ENCODE results near the gene GCKR.

- TF ChIP-seq CTCF (IDR thresholded peaks at IDR 0.05; ENCODE audit: extremely low read depth in 1 of 2, insufficient read depth in 1 of 2, low read depth in 1 of 2, low read length in 2 of 2), result no peak
- no peak for TF ChIP-seq POLR2A (IDR thresholded peaks at IDR 0.05; ENCODE audit: low read depth, low read length)
- TF ChIP-seq EZH2 (IDR thresholded peaks at IDR 0.05; ENCODE audit: borderline replicate concordance, low read depth, low read length, severe bottlenecking), result no peak
- no peak for TF ChIP-seq JUN (IDR thresholded peaks at IDR 0.05; ENCODE audit: borderline replicate concordance, insufficient read depth, insufficient read length, low read depth)
- TF ChIP-seq FOS (IDR thresholded peaks at IDR 0.05; ENCODE audit: borderline replicate concordance, insufficient read depth, low read length), result no peak
- no peak for TF ChIP-seq MAX (IDR thresholded peaks at IDR 0.05; ENCODE audit: insufficient read depth, insufficient read length)
- no peak for TF ChIP-seq POLR2AphosphoS5 (IDR thresholded peaks at IDR 0.05; ENCODE audit: insufficient read depth, low read depth, low read length)
- no peak for TF ChIP-seq MYC (IDR thresholded peaks at IDR 0.05; ENCODE audit: low read depth, low read length)
Observed at GRCh38 chr2:27502142-27502541, 5.5 kb downstream of the GCKR start.
